ENCODE data around the gene DLST.

GRCh38 chr14:74924061-74924460 lies 42.3 kb downstream of the DLST start:
- TF ChIP-seq TEAD4 (IDR thresholded peaks at IDR 0.05; ENCODE audit: borderline replicate concordance, insufficient read depth) (no peak), TAF1 (IDR thresholded peaks at IDR 0.05; ENCODE audit: borderline replicate concordance, low read depth, low read length) (no peak), POLR2AphosphoS5 (IDR thresholded peaks at IDR 0.05; ENCODE audit: low read depth, low read length) (no peak), CTCF (IDR thresholded peaks at IDR 0.05) (no peak)
